KBM-7 (cell line): ENCODE measurements around the gene ARSI.
A peak's percentile ranks its signal among the peaks of the same experiment; 100 is the strongest.

Source experiments
- DNase-seq: peaks from one replicate; pipeline ENCODE4 v3.0.0-alpha.2; 2015
- in situ Hi-C: fragments of 300-500 bp; cut with MboI; formaldehyde crosslinking; loops from 2 replicates; pipeline ENCODE4 v1.14.3; 2020; ENCODE audit warnings: low sequenced_read_pairs, low pct_unique_long_range_greater_than_20kb, mixed read lengths

Gene ARSI

DNA sequence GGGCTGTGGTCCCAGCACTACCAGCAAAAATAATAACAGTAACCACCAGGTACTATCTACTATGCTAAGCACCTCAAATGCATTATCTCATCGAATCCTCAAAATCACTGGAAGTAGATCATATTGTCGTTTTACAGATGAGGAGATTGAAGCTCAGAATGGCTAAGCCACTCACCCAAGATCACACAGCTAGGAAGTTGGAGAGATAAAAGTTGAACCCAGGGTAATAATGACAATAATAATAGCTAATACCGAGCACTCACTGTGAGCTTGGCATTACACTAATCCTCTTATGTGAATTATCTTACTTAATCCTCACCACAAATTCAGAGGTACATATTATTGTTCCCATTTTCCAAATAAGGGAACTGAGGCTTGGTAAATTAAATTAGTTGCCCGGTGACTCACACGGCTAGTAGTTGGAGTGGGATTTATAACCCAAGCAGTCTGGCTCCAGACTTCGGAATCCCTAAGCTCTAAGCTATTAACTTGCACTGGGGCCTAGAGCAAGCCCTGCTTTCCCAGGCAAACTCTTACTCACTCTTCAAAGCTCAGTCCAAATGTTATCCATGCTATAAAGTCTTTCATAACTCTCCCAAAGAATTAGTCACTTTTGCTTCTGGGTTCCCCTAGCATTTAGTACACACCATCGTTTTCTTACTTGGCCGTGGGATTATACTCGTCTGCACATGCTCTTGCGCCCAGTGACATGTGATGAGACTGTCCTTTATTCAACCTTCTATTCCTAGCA is 3.8 kb downstream of the ARSI start:
- DNase-seq = no peak
- in situ Hi-C loops = no loop called here

DNA sequence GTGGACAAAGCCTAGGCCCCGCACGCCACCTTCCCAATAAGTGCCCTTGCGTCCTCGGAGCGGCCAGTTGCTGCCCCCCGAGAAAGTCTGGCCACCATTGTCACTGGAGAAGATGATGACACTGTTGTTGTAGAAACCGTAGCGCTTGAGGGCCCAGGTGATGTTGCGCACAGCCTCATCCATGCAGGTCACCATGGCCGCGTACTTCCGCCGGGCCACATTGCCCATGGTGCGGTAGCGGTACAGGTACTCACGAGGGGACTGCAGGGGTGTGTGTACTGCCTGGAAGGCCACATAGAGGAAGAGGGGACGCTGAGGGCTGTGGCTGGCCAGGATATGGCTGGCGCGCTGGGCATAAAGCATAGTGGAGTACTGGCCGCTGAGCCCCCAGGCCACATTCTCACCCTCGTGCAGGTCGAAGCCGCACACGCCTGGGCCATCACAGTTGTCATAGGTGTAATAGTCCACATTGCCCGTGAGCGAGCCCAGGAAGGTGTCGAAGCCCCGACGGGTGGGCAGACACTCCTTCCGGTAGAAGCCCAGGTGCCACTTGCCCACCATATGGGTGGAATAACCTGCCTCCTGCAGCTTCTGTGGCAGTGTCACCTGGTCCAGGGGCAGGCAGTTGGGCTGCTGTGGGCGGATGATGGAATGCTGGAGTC is 4.6 kb downstream of the ARSI start:
- in situ Hi-C loops = no loop called here
- DNase-seq = no peak

DNA sequence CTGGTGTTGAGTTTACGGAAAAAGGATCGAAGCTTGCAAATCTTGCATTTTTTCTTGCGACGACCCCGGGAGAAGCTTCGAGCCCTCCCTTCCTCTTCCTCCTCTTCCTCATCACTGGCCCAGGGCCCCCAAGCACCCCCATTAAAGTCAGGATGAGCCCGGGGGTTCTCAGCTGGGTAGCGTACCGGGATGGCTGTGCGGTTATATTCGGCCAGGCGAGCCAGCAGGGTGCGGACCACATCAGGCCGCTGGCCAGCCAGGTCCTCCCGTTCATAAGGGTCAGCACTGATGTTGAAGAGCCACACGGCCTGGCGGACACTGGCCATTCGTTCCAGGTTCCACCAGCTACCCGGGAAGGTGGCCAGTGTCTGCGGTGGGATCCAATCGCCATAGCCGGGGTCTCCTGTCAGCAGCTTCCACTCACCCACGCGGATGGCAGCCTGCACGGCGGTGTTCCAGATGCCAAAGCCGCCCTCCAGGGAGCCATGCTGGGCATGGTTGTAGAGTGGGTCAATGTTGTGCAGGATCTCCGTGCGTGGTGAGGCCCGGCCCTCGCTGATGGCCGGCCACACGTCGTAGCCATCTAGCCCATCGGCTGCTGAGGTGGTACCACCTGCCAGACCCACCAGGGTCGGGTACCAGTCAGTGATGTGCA is 5.3 kb downstream of the ARSI start:
- DNase-seq = no peak
- in situ Hi-C loops = no loop called here

DNA sequence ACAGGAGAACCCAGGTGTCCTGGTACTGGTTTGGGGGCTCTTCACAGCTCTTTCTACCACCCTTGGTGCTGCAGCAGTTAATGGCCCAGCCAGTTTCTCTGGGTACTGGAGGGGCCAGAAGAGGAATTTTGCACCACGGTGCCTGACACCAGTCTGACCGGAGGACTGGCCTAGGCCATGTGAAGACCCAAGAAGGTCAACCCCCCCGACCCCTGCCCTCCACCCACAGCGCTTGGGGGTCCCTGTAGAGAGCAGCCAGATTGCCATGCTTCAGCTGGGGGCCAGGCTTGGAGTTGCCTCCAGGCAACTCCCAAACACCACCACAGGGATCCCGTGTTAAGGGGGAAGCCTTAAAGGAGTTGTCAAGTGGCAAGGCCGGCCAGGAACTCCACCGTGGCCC is 6.2 kb downstream of the ARSI start:
- in situ Hi-C loops = no loop called here
- no peak for DNase-seq

DNA sequence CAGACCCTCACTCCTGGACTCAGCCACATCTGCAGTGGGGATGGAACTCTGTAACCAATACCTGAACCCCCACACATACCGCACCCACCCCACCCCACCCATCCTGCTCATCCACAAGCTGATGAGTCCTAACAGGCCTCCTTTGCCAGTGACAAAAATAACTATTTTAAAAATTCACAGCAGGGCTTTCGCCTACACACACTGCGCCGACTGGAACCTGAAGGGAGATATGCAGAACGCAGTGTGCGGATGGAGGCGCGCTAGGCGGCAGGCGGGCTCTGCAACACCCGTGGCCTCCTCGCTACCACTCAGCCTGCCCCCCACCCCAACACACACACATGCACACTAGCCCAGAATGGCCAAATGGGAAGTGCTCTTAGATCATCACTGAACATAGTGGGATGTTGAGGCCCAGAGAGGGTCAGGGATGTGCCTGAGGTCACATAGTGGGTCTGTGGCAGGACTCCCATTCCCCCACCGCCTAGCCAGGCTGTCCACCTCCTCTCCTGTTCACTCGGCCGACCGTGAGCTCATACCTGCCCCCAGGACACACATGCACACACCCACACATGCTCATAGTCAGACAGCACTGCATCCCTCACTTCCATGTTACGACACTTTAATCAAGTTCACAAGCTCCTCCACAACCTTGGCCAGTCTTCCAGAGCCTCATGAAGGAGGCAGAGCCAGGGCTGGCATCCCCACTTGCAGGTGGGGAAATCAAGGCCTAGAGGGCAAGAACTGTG is 6.8 kb downstream of the ARSI start:
- in situ Hi-C loops = no loop called here
- no peak for DNase-seq

DNA sequence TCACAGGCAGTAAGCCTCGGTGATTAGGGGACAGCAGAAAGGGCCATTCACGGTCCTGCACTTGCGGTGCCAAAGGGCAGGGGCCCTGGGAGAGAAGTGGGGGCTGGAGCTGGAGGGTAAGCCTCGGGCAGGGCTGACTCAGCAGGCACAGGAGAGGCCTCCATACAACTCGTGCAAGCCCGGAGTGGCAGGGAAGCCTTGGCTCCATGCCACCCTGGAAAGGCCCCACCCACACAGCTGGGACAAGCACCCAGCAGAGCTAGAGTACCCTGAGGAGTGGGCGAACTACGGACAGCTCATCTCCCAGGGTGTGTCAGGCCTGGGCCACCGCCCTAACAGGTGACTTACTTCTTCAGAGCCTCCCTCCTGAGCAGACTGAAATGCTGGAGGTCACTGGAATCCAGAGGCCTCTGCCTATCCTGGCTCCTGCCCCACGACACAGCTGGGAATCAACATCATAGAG is 7.5 kb downstream of the ARSI start:
- in situ Hi-C loops = no loop called here
- DNase-seq = no peak

DNA sequence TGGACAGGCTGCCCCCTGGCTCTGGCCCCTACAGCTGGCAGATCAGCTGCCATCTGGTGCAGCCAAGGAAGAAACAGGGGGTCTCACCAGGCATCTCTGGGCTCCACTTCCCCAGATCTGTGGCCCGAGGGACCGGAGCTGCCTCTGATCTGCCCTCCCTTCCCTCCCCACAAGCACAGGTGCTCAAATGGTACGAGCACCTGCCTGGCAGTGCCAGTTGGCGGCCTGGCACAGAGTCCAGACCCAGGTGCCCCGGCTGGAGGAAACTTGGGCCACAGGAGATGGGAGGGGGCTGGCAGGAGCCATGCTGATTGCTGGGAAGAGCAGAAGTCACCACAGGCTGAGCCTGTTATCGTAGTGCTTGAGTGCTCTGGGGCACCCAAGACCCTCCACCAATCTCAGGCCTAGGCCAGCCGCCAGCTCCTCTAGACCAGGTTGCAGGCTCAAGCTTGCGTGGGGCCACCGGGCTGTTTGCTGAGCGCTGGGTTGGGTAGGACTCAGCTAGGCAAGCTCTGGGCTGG is 8.1 kb downstream of the ARSI start:
- in situ Hi-C loops = no loop called here

DNA sequence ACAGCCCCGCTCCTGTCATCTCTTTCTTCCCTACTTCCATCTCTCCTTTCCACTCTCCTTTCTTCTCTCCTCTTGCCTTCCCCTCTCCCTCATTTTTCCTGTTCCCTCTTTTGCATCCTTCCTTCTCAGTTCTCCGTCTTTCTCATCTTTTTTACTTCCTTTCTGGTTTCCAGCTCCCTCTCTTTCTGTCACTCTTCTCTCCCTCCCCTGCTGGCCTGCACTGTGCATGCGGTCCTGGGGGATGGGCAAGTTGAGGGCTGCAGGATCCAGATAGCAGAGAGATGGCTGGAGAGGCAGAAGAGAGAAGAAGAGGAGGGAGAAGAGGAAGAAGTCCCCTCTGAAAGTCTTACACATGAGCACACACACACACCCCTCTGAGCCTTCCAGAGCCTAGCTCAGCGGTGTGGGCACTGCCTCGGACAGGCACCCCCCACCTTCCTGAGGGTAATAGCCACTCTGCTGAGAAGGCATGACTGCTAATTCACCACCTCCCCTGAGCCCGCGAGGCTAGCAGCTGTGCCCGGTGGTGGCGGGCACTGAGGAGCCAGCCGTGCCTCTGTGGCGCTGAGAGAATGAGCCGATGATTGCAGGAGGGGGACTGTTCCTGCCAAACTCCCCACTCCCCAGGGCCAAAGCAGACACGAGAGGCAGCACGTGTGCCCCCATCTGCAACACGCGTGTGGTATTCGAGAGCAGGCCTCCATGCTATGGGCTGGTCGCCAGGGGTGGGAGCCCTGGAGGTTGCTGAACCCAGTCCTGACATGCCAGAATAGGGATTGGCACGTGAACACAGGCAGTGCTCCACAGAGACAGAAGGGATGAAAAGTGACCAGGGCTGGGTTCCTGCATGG is 9.4 kb downstream of the ARSI start:
- in situ Hi-C loops = no loop called here
- DNase-seq = peak; percentile 49

More for the DNA sequence above, 8.1 kb downstream of the ARSI start:
- DNase-seq = no peak

DNA sequence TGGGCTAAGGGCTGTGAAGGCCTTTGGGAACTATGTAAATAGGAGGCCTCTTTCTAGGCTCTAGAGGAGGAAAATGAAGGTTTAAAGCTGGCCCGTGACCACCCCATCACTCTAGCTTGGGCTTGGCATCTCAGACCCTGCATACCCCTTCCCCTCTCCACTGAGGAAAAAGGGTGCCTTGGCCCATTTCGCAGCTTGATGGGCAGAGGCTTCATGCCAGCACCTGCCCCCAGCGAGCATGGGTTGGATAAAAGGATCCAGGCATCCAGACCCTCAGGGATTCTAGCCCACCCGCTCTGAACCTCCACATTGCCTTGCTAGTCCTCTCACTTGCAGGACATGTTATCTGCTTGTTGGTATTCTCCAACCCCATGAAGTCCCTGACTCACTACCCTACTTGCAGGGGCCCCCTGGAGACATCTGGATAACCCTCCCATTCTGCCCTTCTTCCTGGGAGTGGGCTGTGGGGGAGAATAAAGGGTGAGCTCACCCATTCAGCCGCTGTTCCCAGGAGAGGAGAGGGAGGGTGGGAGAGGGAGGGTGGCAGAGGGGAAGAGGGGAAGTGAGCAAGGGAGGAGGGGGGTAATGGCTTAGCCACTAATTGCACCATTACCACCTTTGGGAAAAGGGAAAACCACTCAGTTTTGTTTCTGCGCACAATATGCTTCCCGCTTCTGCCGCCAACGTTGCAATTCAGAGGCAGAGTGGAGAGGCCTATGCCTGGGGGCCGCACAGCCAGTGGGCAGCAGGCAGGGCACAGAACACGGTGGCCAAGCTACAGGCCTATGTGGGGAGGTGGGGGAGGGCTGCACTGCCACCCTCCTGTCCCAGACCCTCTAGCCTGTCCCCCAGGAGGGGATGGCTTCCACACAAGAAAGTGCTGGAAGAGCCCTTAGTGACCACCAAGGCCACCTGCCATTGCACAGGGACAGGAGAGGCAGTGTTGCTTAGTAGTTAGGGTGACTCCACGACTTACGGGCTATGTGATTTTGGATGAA is 11.0 kb downstream of the ARSI start:
- in situ Hi-C loops = no loop called here
- peak; percentile 42 for DNase-seq

DNA sequence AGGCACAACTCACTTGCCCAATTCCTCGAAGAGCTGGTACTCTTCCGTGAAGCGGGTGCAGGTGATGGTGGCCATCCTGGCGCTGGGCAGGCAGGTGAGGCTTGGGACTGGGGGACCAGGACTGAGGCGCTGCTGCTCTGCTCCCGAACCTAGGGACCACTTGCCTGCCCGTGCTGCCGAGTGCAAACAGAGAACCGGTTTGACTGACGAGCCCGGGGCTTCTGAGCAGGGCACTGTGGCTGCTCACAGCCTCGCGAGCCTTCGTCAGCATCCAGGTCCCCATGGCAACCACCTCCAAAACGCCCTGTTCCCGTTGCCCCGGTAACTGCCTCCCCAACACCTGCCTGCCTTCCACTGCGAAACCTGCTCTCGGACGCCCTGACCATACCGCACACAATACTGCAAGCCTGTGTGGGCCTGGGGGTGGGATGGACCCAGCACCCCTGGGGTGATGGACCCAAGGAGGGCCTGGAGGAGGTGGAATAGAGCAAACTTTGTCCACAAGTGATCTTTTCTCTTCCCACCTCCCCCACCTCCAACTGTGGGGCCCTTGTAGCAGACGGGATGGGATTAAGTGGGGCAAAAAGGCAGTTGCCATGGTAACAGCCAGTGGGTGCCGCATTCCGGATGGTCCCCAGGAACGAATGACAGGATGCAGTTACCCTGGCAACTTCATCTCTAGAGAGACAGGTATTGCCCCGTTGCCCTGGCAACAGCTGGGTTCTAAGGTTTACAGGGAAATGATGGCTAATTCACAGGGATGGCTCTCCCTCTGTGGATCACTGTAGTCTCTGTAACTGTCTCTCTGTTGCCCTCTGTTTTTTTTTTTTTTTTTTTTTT is 12.9 kb downstream of the ARSI start, which contains the start of gene CAMK2A:
Gene CAMK2A (minus strand): TSS at position 223 of the 840 bp plus-strand sequence. CDS start 148 bp downstream, at position 75.
- no peak for DNase-seq
- in situ Hi-C loops = no loop called here

DNA sequence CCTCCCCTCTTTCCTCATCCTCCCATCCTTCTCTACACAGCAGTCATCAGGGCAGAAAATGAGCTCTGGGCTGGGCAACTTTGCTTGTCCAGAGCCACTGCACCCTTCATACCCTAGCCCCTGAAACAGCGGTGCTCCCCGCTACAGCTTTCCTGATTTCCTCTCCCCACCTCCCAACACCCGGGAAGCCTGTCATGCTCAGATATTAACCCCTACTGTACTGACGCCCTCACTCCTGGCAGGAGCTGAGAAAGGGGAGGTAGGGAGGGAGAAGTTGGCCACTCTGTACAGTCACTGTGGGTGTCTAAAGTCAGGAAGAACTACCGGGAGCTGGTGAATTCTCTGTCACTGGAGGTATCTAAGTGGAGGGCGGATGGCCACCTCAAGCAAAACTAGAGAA is 13.9 kb downstream of the ARSI start:
- in situ Hi-C loops = no loop called here
- no peak for DNase-seq

DNA sequence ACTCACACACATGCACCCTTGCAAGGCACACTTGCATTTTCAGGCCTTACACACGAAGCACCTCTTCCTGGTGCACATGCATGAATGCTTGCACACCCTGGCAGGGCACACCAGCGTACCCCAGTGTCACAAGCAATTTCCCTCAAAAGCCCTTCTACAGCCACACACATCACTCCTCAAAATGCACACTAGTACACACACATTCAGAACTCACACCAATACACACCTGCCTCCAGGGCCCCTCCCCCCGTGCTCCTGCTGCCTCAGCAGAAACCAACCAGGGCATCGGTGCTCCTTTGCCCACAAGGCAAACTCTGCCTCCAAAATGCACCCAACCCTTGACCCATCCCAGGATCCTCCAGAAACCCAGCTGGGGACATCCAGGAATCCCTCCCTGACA is 14.3 kb downstream of the ARSI start:
- in situ Hi-C loops = no loop called here
- DNase-seq = no peak

DNA sequence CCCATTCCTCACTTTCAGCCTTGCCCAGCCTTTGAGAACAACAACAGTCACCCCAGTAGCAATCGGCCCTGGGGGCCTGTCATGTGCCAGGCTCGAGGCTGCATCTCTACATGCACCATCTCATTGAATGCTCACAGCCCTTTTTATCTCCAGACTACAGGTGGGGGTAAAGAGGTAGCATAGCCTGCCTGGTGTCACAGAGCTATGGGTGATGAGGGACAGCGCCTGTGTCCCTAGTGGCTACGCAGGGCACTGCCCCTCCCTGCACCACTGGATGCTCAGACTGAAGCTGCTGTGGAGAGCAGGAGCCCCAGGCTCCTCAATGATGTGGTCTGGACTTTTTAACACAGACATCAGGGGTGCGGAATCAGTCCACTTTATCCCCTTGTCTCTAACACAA is 15.9 kb downstream of the ARSI start:
- in situ Hi-C loops = no loop called here
- DNase-seq = peak; percentile 35

DNA sequence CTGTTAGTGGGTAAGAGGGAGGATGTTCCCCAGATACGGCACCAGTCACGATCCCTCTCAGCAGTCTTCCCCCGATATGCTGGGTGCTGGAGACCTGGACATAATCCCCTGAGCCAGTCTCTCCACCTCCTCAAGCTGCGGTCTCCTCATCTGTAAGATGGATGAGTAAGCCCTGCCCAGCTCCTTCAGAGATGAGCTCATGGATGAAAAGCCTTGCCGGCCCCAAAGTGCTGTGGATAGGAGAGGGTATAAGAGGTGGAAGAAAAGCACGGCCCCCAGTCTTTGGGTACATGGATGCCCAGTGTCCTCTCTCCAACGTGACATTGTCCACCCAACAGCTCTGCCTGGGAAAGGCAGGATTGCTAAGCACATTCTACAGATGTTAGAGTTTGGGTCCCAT is 17.6 kb downstream of the ARSI start:
- in situ Hi-C loops = no loop called here

DNA sequence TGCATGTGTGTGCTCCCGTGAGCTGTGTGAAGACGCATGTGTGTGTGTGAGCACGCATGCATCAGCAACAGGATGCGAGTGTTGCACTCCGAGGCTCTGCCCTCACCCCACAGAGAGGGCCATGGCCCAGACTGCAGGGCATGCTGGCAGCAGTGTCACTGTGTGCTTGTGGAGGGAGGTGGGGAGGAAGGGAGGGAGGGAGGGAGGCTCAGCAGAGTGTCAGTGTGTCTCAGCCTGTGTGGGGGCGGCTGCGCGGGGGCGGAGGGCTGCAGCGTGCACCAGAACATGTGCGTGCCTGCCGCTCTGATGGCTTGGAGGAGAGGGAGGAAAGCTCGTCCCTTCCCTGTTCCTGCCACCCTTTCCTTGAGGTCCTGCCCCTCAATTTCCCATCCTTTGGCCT is 18.4 kb downstream of the ARSI start:
- peak; percentile 23 for DNase-seq

More for the DNA sequence above, 17.6 kb downstream of the ARSI start:
- DNase-seq = no peak

DNA sequence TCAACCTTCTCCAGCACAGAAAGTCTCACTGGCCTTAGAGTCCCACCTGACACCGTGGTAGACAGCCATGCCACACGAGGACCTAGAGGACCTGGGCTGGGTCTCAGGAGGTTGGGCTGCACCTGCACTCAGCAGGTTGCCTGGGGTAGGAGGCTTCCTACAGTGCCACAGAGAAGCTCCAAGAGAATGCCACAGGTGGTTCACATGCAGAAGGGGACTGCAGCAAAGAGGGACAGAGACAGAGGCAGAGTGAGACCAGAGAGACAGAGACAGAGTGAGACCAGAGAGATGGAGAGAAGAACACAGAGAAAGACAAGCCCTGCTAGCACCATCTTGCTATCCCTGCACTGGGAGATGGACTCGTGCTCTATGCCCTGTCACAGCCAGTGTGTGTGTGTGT is 18.8 kb downstream of the ARSI start:
- no peak for DNase-seq
- in situ Hi-C loops = no loop called here

More for the DNA sequence above, 18.4 kb downstream of the ARSI start:
- in situ Hi-C loops = no loop called here
